ENCODE results near the gene PHAX.
"Not testable (repeated sequence)": the region's sequence is repeated elsewhere in the genome, so short reads cannot be mapped to it uniquely, and the experiment has no call there.

The PHAX gene, protein sequence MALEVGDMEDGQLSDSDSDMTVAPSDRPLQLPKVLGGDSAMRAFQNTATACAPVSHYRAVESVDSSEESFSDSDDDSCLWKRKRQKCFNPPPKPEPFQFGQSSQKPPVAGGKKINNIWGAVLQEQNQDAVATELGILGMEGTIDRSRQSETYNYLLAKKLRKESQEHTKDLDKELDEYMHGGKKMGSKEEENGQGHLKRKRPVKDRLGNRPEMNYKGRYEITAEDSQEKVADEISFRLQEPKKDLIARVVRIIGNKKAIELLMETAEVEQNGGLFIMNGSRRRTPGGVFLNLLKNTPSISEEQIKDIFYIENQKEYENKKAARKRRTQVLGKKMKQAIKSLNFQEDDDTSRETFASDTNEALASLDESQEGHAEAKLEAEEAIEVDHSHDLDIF

DNA sequence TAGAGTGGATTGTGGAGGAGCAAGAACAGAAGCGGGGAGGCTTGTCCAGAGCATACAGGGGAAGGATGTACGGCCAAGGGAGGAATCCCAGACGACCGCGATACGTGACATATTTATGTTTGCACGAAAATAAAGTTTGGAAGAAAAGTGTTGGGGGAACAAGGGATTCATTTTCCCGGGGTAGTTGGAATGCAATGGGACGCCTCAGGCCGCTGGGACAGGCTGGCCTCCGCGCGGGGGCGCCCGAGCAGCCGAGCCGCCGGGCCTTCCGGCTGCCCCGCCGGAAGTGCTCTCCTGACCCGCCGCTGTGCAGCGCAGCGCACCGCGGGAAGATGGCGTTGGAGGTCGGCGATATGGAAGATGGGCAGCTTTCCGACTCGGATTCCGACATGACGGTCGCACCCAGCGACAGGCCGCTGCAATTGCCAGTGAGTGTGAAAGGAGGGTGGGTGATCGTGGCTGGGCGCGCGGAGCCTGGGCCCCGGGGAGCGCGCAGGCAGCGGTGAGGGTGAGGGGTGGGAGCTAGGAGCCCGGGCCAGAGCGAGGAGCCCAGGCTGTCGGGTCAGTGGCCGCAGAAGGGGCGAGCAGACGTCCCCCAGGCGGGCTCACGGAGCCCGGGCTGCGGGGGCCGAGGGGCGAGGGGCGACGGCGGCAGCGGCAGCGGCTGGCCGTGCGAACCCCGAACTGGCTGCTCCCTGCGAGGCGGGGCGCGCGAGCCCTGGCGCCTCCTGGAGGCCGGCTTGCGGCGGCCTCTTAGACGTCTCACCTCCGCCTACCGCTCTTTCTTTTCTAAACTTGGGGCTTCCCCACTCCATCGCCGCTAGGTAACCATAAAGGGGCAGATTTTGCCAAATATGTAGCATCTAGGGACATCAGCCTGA is at the start of gene PHAX:
TSS of gene PHAX (plus strand) at position 317 of the 881 bp plus-strand sequence. CDS start at position 333, 16 bp downstream.
- DNase-seq: peak; percentile 70

DNA sequence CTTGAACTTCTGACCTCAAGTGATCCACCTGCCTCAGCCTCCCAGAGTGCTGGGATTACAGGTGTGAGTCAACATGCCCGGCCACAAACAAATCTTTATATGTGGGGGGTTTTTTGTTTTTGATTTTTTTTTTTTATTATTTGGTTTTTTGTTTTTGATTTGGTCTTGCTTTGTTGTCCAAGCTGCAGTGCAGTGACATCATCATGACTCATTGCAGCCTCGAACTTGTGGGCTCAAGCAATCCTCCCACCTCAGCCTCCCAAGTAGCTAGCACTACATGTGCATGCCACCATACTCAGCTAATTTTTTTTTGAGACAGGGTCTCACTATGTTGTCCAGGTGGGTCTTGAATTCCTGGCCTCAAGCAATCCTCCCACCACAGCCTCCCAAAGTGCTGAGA is 48.1 kb upstream of the PHAX start:
- no peak for DNase-seq

DNA sequence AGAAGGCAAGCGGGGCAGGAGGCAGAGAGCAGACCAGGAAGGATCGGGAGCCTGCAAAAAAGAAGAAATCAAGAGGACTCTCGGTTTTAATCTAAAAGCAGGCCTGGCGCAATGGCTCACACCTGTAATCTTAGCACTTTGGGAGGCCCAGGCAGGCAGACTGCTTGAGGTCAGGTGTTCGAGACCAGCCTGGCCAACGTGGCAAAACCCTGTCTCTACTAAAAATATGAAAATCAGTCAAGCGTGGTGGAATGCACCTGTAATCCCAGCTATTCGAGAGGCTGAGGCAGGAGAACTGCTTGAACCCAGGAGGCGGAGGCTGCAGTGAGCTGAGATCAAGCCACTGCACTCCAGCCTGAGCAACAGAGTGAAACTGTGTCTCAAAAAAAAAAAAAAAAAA is 45.6 kb upstream of the PHAX start:
- not testable (repeated sequence) for DNase-seq

DNA sequence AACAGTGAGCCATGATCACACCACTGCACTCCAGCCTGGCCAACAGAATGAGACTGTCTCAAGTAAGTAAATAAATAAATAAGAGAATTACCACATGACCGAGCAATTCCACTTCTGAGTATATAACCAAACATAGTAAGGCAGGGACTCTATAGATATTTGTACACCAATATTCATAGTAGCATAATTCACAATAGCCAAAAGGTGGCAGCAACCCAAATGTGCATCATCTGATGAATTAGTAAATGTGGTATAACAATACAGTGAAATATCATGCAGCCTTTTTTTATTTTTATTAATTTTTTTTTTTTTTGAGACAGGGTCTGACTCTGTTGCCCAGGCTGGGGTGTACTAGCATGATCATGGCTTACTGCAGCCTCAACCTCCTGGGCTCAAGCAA is 38.8 kb upstream of the PHAX start:
- DNase-seq: no peak

DNA sequence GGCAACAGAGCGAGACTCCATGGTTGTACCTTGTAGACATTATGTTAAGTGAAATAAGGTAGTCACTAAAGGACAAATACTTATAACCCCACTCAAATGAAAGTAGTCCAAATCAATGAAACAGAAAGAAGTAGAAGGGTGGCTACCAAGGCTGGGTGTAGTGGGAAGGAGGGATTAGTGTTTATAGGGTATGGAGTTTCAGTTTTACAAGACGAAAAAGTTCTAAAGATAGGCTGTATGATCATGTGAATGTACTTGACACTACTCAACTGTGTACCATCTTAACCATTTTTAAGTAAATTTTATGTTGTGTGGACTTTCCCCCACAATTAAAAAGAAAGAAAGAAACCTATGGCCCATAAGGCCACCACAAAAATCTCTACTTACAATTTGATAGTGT is 37.9 kb upstream of the PHAX start:
- DNase-seq: peak; percentile 22

DNA sequence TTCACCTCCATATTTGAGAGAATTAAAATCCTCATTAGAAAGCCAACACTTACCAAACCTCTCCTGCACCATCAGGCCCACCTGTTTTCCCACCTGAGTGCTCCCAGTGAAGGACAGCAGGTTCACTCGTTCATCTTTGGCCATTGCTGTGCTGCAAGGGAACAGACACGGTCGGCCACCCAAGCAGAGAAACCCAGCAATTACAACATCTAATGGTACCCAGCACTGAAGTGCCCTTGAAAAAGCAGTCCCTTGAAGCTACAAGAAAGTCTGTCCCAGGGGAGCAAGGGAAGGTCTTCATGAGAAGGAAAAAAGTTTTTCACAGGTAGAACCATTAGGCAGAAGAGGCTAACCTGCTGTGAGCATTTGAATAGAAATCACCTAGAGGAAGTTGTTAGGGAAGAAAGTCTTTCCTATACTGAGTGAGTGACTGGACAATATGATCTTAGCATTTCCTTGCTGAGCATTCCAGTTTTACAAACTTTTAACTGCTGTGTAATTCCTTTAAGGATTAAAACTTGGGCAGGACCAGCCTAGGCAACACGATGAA is 32.5 kb upstream of the PHAX start:
- DNase-seq: no peak

DNA sequence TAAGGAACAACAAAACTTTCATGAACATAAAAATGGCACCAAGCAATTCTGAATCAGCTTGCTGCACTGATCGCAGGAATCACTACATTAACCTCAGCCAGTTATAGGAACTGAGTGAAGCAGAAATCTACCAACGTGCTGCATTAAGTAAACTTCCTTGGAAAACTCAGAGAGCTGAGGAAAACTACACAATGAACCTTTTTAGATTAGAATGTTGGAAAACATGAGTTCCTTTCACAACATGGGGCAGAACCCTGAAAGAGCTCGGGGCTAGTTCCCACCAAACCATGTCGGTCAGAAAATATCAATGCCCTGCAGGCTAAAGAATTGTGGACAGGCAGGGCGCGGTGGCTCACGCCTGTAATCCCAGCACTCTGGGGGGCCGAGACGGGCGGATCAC is 25.1 kb upstream of the PHAX start:
- no peak for DNase-seq

DNA sequence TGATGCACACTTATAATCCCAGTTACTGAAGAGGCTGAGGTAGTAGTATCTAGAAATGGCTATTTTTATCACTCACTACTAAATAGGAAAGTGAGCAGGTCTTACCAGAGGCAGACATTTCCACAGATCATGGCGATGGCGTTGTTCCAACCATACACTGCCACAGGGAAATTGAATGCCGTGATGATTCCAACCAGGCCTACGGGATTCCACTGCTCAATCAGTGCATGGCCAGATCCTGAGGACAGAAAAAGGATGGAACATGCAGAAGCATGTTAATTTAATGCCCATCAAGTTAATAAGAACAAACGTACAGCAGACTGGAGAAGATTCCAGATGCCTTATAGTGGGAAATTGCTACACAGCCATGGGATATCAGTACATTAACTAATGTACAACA is 23.8 kb upstream of the PHAX start:
- no peak for DNase-seq

DNA sequence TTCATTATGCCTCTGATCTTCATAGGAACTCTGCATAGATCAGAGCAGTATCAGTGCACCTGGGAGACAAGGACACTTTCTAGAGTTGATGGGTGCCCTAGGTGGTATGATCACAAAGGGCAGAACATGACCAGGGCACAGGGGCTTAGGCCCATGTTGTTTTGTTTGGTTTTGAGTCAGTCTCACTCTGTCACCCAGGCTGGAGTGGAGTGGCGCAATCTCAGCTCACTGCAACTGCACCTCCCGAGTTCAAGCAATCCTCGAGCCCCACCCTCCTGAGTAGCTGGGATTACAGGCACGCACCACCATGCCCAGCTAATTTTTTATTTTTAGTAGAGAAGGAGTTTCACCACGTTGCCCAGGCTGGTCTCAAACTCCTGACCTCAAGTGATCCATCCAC is 23.3 kb upstream of the PHAX start:
- no peak for DNase-seq

DNA sequence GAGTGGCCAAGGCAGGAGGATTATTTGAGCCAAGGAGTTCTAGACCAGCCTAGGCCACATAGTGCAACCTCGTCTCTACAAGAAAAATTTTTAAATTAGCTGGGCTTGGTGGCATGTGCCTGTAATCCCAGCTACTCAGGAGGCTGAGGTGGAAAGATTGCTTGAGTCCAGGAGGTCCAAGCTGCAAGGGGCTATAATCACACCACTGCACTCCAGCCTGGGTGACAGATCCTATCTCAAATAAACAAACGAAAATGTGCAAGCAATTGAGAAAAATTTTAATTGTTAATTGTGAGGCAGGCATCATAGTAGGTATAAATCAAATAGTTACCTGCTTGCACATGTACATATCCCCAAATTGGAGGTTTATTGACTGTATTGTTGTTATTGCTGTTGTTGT is 21.0 kb upstream of the PHAX start:
- no peak for DNase-seq

DNA sequence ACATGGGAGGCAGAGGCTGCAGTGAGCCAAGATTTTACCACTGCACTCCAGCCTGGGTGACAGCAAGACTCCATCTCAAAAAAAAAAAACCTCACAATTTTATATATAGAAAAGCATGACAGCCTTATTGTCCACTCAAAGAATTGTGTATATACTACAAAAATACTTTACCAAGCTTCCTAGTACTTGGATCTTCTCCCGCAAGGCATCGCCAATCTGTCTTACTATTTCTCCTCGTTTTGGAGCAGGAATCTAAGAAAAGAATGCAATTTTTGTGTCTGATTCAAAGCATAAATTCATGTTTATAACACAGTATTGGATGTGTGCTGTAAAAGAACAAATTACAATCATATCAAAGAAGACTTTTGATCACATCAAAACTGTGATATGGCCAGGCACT is 17.0 kb upstream of the PHAX start:
- no peak for DNase-seq

DNA sequence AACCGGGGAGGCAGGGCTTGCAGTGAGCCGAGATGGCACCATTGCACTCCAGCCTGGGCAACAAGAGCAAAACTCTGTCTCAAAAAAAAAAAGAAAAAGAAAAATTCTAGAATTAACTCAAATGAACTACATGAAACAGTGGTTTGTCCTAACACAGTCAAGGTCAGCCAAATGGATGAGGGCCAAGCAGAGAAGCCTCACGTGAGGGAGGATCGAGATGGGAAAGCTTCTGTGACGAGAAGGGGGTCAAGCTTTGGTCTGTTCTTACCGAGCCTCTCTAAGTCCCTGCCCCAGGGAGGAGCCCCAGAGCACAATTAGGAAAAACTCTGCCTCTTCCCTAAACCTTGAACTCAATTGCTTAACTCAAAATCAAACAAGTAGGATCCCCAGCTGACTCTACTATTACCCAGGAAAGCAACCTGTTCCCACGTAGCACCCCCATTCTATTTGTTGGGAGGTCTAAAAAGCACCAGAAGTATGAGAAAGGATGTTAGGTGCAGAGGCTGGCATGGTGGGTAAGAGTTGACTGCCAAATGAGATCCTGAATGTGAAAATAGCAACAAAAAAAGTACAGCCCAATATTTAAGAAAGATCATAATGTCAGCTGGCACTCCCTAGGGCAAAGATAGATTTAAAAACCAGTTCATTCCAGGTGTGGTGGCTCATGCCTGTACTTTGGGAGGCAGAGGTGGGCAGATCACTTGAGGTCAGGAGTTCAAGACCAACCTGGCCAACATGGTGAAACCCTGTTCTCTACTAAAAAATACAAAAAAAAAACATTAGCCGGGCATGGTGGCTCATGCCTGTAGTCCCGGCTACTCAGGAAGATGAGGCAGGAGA is 13.0 kb upstream of the PHAX start:
- no peak for DNase-seq

DNA sequence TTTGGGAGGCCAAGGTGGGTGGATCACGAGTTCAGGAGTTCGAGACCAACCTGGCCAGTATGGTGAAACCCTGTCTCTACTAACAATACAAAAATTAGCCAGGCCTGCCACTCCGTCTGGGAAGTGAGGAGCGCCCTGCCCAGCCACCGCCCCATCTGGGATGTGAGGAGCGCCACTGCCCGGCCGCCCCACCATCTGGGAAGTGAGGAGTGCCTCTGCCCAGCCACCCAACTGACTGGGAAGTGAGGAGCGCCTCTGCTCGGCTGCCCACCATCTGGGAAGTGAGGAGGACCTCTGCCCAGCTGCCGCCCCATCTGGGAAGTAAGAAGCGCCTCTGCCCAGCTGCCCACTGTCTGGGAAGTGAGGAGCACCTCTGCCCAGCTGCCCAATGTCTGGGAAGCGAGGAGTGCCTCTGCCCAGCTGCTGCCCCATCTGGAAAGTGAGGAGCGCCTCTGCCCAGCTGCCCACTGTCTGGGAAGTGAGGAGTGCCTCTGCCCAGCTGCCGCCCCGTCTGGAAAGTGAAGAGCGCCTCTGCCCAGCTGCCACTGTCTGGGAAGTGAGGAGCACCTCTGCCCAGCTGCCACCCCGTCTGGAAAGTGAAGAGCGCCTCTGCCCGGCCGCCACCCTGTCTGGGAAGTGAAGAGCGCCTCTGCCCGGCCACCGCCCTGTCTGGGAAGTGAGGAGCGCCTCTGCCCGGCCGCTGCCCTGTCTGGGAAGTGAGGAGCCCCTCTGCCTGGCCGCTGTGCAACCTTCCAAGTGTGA is 11.0 kb upstream of the PHAX start:
- no peak for DNase-seq

DNA sequence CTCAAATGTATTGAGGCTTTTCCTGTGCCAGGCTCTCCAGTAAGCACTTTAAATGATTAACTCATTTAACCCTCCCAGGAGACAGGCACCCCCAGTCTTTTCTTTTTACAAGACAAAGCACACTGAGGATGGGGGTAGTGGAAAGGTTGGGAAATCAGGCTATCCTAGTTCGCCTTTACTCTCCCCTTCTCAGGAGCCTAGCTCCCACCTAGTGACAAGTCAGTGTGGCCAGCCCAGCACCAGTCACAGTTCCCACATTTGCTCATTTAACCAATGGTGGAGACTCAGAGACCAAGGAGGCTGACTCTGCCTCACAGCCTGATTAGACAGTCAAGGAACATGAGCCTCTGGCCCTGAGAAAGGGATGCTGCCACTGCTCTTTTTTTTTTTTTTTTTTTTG is 9.2 kb upstream of the PHAX start:
- DNase-seq: no peak

DNA sequence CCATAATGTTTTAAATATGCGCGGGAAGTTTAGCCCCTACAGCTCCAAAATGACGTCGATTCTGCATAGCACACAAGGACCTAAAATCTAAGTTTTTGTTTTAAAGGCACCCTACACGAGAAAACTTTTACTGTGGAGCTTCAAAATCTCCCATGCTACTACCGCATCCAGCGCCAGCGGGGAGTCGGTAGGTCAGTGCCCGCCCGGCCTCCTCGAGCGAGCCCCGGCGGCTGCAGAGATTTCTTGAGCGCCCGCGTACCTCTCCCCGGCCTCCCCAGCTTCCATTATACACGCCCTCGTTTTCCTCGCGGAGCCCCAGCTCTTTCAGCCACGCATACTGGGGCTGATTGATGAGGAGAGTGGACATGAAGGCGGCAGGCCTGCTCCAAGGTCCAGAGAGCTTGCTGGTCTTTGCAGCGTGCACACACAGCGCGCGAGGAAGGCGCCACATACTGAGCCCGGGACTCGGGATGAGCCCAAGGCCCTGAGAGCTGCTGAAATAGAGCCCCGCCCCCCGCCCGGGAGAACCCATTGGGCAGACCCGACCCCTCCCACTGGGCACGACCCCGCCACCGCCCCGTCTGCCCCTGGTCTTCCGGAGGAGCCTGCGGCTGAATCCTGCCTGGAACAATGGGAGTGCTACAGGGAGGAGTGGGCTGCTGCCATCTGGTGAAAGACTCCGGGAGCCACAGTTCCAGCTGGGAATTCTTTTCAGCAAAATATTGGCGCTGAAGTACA is 5.8 kb upstream of the PHAX start, which contains the start of gene ALDH7A1:
TSS of gene ALDH7A1 (minus strand) at position 472 of the 738 bp plus-strand sequence. CDS start at position 451, 21 bp downstream.
- DNase-seq: peak; percentile 1

DNA sequence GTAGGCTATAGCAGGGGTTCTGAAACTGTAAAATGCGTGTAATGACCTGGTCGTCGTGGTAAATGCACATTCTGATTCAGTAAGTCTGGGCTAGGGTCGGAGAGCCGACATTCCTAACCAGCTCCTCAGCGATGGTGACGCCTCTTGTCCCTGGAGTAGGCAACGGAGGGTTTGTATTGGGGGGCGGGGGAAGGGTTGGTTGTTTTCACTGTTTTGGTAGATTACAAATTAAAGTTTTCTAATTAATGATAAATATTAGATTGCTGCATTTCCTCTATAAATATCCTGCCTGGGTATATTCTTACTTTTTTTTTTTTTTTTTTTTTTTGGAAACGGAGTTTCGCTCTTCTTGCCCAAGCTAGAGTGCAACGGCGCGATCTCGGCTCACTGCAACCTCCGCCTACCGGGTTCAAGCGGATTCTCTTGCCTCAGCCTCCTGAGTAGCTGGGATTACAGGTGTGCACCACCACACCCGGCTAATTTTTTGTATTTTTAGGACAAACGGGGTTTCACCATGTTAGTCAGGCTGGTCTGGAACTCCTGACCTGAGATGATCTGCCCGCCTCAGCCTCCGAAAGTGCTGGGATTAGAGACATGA is 5.2 kb upstream of the PHAX start:
- no peak for DNase-seq

DNA sequence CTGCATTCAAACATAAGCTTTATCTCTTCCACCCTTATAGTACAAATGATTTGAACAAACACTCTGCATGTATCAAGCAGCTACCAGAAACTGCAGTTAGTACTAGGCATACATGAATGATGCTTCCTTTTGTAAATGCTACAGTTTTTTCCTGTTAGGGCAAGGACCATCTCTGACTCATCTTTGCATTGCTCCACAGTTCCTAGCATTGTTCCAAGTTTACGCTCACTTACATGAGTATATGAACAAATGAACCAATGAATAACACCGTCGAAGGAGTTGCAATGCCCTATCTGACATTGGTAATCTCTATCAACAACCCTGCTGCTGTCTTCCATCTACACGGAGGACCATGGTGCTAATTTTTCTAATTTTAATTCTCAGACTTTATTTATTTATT is 3.6 kb upstream of the PHAX start:
- peak; percentile 14 for DNase-seq

DNA sequence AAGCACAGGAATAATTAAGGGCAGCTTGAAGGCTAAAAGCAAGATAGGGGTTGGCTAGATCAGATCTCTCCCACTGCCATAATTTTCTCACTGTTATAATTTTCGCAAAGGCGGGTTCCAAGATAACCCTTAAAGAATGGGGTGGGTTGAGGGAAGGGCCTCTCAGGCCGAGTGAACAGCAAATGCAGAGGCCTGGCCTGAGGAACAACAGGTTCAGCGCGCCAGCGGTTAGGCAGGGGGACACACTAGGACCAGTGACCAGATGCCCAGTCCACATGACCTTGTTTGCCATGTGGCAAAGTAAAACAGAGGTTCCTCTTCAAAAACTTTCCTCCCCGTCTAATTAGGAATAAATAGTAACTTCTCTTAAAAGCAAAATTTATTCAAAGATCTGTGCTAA is 1.2 kb upstream of the PHAX start:
- DNase-seq: no peak

DNA sequence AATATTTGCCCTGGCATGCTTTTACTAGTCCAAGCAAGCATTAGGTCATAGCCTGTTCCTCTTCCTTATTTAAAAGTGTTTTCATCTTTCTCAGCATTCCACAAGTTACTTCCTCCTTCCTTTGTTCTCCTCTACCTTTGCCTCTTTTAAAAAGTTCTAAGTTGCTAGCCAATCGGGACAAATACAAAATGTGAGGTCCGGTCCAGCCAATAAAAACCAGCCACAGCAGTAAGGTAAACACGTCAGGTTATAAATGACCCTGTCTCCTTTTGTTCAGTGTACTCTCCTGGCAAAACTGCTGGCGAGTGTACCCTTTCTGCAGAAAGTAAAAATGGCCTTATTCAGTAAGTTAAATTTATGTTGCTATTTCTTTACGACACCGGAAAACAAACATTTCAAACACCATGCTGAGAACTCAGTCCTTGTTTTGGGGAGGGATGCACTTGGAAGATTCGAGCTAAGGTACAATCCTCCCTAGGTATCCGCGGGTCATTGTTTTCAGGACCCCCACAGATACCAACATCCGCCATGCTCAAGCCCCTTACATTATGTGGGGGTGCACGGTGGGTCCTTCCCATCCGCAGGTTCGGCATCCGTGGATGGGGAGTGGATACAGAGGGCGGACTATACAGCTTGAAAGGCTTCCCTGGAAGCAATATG is 646 bp upstream of the PHAX start:
- peak; percentile 52 for DNase-seq

DNA sequence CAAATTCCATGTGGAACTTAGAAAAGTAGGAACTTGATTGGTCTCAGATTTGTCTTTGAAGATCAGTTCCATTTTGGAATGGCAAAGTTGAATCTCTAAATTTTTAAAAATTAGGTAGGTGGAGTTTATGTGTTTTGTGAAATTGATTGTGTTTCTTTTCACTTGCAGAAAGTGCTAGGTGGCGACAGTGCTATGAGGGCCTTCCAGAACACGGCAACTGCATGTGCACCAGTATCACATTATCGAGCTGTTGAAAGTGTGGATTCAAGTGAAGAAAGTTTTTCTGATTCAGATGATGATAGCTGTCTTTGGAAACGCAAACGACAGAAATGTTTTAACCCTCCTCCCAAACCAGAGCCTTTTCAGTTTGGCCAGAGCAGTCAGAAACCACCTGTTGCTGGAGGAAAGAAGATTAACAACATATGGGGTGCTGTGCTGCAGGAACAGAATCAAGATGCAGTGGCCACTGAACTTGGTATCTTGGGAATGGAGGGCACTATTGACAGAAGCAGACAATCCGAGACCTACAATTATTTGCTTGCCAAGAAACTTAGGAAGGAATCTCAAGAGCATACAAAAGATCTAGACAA is 2.8 kb downstream of the PHAX start:
- no peak for DNase-seq

All from MV-4-11 (cell line).